Activated naive CD4-positive, alpha-beta T cell treated with anti-CD3 and anti-CD28 coated beads, Interleukin-2, amount 50 U/mL, for 72 hours (primary cell): ENCODE data around the gene SLC39A3. TPM values are rescaled to one million over a fixed set of nuclear protein-coding genes. Genes with fewer than 3 reads are reported as not detected.
A peak's percentile ranks its signal among the peaks of the same experiment; 100 is the strongest.

Experiments used
- ATAC-seq, 2 donors: fragments of 150-1000 bp; cut with Tn5 transposase; 2 replicates each; pipeline ENCODE4 v1.10.0; 2021; ENCODE audit warnings: mild to moderate bottlenecking in 2 of 2, moderate library complexity in 2 of 2
- DNase-seq, 2 donors: peaks; one replicate each; pipeline ENCODE4 v3.0.0; 2021 to 2022; ENCODE audit warnings: low spot score in 2 of 2
- H3K27ac Mint-ChIP-seq, 2 donors: one replicate each; pipeline ENCODE4 v1.8.0; 2022; ENCODE audit warnings: mild to moderate bottlenecking in 2 of 2, mixed read lengths in 2 of 2
- H3K36me3 Mint-ChIP-seq, 2 donors: one replicate each; pipeline ENCODE4 v1.8.0; 2022; ENCODE audit warnings: mixed read lengths in 2 of 2
- H3K9me3 Mint-ChIP-seq, 2 donors: one replicate each; pipeline ENCODE4 v1.8.0; 2022; ENCODE audit warnings: mixed read lengths in 2 of 2
- total RNA-seq, 2 donors: library from RNA; stranded (reverse); gene quantifications; one replicate each; pipeline ENCODE4 v1.2.3, GENCODE V29; 2022

Gene SLC39A3
- total RNA-seq, 2 donors from 2014 or later = 24.8 to 27.3 TPM

DNA sequence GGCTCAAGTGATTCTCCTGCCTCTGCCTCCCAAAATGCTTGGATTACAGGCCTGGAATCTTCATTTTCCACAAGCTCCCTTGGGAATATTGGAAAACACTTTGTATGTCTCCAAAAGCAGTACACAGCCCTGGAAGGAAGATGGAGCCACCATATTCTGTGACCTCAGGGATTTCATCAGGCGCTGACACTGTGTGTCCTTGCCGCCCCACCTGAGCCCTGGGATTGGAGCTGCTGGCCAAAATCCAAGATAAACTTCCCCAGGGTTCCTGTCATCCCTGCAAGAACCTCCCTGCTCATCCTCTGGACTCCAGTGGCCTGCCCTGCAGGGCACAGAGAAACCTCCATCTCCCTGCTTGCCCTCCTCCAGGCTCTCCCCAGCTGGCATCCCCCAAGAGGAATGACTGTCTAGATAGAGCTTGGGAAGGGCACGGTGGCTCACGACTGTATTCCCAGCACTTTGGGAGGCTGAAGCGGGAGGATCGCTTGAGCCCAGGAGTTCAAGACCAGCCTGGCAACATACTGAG, 36.1 kb downstream of the SLC39A3 start:
- Mint-ChIP-seq H3K9me3 (no peaks in the 10 kb centered on the region), H3K36me3 (no peaks in the 10 kb centered on the region), H3K27ac (no peak overlapping the region)
- DNase-seq (no peak), ATAC-seq (no peak)

DNA sequence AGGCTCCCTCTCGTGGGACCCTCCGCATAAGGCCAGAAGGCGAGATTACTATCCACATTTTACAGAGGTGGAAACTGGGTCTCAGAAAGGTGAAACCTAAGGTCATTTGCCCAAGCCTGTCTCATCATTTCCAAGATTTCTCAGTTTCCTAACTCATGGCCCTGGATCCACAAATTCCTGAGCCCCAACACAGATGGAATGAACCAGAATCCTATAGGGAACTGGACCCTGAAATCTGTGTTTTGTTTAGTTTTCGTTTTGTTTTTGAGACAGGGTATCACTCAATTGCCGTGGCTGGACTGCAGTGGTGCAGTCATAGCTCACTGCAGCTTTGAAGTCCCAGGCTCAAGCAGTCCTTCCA, 36.8 kb downstream of the SLC39A3 start:
- no peak overlapping the region for H3K27ac Mint-ChIP-seq
- ATAC-seq = no peak
- H3K36me3 Mint-ChIP-seq = no peaks in the 10 kb centered on the region
- no peaks in the 10 kb centered on the region for H3K9me3 Mint-ChIP-seq
- no peak for DNase-seq

DNA sequence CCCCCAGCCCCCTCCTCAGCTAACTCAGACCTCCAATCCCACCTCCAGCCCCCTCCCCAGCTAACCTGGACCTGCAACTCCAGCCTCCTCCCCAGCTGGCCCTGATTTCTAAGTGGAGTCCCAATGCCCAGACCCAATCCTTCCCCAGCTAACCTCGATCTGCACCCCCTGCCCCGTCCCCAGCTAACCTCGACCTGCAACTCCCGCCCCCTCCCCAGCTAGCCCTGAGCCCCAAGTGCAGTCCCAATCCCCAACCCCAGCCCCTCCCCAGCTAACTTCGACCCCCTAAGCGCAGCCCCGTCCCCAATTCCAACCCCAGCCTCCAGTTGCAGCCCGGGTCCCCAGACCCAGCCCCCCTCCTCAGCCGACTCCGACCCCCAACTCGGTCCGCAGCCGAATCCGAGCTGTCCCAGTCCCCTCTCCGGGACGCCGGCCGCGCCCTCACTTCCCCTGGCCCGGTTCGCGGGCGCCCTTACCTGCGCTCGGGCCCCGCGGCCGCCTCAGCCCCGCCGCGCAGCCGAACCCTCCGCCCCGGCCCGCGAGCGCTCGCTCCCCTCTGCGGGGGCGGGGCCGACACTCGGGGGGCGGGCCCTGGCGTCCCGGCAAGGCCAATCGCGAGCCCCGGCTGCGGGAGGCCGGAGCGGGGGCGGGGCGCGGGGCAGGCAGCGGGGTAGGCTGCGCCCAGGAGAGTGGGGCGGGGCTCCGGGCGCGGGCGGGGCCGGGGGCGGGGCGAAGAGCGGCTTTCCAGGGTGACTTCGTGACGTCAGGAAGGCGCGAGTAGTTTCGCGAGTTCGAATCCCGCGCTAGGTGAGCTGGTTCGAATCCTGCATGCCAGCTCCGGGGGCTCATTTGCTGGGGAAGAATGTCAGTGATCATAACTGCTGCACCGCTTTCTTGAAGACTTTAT, 37.4 kb downstream of the SLC39A3 start, which contains the start of gene GNG7:
GNG7 (minus strand) TSS at position 525 of the 907 bp plus-strand sequence. CDS start 182,006 bp downstream, outside the sequence.
- H3K9me3 Mint-ChIP-seq = no peaks in the 10 kb centered on the region
- no peak within 1 kb of the TSS for H3K27ac Mint-ChIP-seq
- peak; percentile 89 to 99 for DNase-seq
- H3K36me3 Mint-ChIP-seq = no peaks in the 10 kb centered on the region
- ATAC-seq = peak; percentile 98 to 100

GRCh38 chr19:2701361-2702169, 38.3 kb downstream of the SLC39A3 start:
- H3K36me3 Mint-ChIP-seq = no peaks in the 10 kb centered on the region
- ATAC-seq (no peak), DNase-seq (no peak)
- no peak overlapping the region for H3K27ac Mint-ChIP-seq
- H3K9me3 Mint-ChIP-seq = no peaks in the 10 kb centered on the region

GRCh38 chr19:2700660-2701360, 39.0 kb downstream of the SLC39A3 start:
- Mint-ChIP-seq H3K27ac (no peak overlapping the region), H3K9me3 (no peaks in the 10 kb centered on the region), H3K36me3 (no peaks in the 10 kb centered on the region)
- ATAC-seq = no peak
- DNase-seq = no peak

DNA sequence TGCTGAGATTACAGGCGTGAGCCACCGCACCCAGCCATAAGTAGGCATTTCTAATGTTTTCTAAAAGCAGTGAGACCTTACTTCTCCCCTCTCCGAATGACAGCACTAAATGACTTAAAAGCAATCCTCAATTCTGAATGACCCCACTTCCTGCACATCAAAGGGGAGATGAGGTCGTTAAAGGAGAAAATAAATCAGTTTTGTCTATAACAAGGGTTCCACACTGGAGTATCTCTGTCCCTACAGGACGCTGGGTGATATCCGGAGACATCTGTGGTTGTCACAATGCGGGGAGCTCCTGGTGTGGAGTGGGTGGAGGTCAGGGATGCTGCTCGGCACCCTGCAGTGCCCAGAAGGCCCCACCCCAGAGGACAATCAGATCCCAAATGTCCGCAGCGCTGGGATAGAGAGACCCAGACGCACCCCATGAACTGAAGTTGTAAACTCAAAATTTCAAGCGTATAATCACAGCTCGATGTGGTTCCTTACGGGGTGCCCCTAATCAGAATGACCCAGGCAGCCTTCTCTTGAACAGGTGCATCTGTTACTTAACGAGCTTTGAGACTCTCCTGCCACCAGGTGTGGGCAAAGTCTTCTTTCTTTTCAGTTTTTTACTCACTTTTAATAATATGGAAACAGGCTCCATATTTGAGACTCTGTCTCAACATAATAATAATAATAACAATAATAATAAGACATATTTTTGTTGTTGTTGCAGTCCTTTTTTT, 40.2 kb downstream of the SLC39A3 start:
- ATAC-seq = no peak
- Mint-ChIP-seq H3K27ac (no peak overlapping the region), H3K36me3 (no peaks in the 10 kb centered on the region), H3K9me3 (no peaks in the 10 kb centered on the region)
- no peak for DNase-seq

- no peaks in the 10 kb centered on the region for H3K36me3 Mint-ChIP-seq
- no peaks in the 10 kb centered on the region for H3K9me3 Mint-ChIP-seq
- no peak overlapping the region for H3K27ac Mint-ChIP-seq
- ATAC-seq (no peak), DNase-seq (no peak)
Observed at GRCh38 chr19:2694196-2694595, 45.6 kb downstream of the SLC39A3 start.

- DNase-seq (no peak), ATAC-seq (no peak)
- H3K27ac Mint-ChIP-seq = no peak overlapping the region
- no peaks in the 10 kb centered on the region for H3K36me3 Mint-ChIP-seq
- H3K9me3 Mint-ChIP-seq = no peaks in the 10 kb centered on the region
Observed at GRCh38 chr19:2693492-2694160, 46.2 kb downstream of the SLC39A3 start.

DNA sequence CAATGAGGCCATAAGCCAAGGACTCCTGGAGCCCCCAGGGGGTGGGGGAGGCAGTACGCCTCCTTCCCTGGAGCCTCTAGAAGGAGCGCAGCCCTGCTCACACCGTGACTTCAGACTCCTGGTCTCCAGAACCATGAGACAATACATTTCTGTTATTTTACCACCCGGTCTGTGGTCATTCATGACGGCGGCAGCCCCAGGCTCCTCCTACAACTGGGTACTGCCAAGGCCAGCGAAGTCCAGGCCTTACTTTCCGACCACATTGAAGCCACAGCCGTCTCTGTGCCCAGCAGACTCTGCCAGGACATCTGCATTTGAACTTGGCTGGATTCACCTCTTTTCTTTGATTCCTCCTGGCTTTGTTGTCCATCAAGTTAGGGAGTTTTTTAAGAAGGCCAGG, 47.9 kb downstream of the SLC39A3 start:
- H3K36me3 Mint-ChIP-seq = no peaks in the 10 kb centered on the region
- DNase-seq = no peak
- H3K9me3 Mint-ChIP-seq = no peaks in the 10 kb centered on the region
- ATAC-seq = no peak
- H3K27ac Mint-ChIP-seq = no peak overlapping the region

DNA sequence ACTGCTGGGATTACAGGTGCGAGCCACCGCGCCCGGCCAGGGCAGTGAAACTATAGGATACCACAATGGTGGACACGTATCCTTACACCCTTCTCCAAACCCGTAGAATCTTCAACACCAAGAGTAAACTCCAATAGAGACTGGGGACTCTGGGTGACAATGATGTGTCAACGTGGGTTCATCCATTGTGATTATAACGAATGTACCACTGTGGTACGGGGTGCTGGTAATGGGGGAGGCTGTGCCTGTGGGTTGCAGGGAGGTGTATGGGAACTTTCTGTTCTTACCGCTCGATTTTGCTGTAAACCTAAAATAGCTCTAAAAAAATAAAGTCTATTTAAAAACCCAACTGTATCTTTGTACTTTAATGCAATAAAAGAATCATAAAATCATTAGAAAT, 49.0 kb downstream of the SLC39A3 start:
- Mint-ChIP-seq H3K9me3 (no peaks in the 10 kb centered on the region), H3K27ac (no peak overlapping the region), H3K36me3 (no peaks in the 10 kb centered on the region)
- ATAC-seq (no peak), DNase-seq (no peak)

GRCh38 chr19:2686360-2686759, 53.5 kb downstream of the SLC39A3 start:
- Mint-ChIP-seq H3K27ac (peak overlapping the region in 1 of 2 donors; percentile 22), H3K36me3 (no peaks in the 10 kb centered on the region), H3K9me3 (no peaks in the 10 kb centered on the region)
- DNase-seq (no peak), ATAC-seq (no peak)

GRCh38 chr19:2685204-2685704, 54.6 kb downstream of the SLC39A3 start:
- DNase-seq (no peak), ATAC-seq (no peak)
- H3K9me3 Mint-ChIP-seq = no peaks in the 10 kb centered on the region
- no peaks in the 10 kb centered on the region for H3K36me3 Mint-ChIP-seq
- H3K27ac Mint-ChIP-seq = no peak overlapping the region

- Mint-ChIP-seq H3K9me3 (peaks cover 6% of the 10 kb centered on the region in 2 donors), H3K27ac (no peak overlapping the region), H3K36me3 (no peaks in the 10 kb centered on the region)
- no peak for ATAC-seq
- DNase-seq = no peak
Observed at GRCh38 chr19:2683430-2684003, 56.3 kb downstream of the SLC39A3 start.
